Measurements from ENCODE around the gene PEX26.
A peak's percentile ranks its signal among the peaks of the same experiment; 100 is the strongest.
"Not testable (repeated sequence)": the region's sequence is repeated elsewhere in the genome, so short reads cannot be mapped to it uniquely, and the experiment has no call there.

Gene PEX26

GRCh38 chr22:18056807-18057474, 20.8 kb upstream of the PEX26 start:
- DNase-seq (peak; percentile 14), ATAC-seq (no peak)

DNA sequence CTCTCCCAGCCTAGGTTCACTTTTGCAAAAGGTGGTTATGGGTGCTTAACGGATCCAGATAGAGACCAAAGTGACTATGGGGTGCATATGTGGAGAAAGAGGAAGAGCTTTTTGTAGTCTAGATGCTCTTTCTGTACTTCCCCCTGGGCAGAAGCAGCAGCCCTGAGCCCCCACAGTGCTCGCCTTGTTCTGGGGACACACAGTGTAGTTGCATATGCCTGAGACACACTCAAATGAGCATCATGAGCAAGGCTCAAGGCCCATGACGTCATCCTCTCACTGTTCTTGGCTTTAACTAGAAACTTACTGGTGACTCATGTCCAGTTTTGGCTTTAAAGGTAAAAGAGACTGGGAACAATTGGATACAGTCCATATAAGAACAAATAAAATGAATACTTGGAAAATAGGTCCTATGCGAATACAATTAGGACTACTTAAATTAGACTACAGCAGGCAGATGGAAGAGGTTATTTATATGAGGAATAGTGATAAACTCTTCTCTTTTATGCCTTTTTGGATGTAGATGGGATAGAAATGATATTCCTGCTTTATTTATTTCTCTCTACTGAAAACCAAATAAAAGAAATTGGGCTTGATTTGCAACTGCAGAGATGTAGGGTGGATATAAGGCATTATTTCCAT, 20.1 kb upstream of the PEX26 start:
- ATAC-seq (no peak), DNase-seq (peak; percentile 17)

DNA sequence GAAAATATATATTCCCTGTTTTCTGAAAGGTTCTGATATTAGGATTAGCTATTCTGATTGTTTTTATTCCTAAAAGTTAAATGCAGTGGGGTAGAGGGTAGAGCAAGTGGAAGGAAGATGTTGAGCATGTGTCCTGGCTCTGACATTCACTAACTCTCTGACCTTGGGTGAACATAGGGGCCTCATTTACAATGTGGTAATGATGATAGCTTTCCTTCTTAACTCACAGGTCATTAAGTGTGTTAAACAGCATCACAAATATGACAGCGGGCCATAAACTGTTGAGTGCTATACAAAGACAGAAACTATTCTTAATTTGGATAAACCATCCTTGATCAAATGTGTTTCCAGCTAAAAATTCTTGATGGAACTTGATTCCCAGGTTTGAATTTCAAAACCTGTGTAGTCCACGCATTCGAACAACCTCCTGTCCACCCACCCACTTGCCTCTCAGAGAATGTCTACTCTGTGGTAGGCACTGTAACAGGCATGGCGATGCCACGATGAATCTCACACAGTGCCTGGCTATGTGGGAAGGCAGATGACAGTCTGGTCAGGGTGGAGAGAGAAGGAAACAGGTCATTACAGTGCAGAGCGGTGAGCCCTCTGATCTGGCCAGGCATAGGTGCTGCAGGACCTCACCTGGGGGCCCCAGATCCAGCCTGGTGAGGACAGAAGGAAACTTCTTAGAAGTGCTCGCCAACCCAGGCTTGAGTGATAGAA, 19.3 kb upstream of the PEX26 start:
- ATAC-seq (no peak), DNase-seq (no peak)

DNA sequence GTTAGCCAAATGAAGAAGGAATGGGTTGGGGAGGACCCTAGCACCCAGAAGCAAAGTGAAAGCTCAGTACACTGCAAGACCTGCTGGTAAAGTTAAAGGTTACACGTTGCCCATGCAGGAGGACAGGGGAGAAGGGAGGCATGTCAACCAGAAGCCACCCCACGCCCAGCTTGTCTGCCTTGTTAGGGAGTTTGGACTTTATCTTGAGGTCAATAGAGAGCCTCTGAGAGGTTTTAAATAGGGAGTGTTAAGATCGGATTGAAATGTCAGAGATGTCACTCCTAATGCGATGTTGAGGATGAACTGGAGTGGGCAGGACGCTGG, 18.7 kb upstream of the PEX26 start:
- ATAC-seq = no peak

GRCh38 chr22:18059473-18059872, 18.3 kb upstream of the PEX26 start:
- ATAC-seq (no peak), DNase-seq (no peak)

More for the DNA sequence above, 18.7 kb upstream of the PEX26 start:
- no peak for DNase-seq

GRCh38 chr22:18059991-18060390, 17.8 kb upstream of the PEX26 start:
- no peak for ATAC-seq
- no peak for DNase-seq

- ATAC-seq (no peak), DNase-seq (no peak)
These were observed 16.9 kb upstream of the PEX26 start for GRCh38 chr22:18060646-18061620.

GRCh38 chr22:18062421-18062820, 15.4 kb upstream of the PEX26 start:
- ATAC-seq (no peak), DNase-seq (no peak)

DNA sequence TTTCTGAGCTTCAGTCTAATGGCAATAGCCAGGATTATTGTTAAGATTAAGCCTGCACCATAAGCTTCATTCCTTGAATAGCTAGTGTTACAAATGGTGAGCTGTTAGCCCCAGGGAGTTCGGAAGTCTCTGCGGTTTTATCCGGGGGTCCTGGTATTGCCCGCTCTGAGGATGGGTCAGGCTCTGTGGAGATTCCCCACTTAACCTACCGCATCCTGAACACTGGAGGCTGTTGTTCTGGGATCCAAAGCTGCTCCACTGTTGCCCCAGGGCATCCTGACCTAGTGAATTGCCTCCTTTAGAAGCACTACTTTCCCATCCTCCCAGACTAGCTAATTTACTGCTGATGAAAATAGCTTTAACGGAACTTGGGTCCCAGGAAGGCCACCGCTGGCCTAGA, 14.5 kb upstream of the PEX26 start:
- DNase-seq = no peak
- no peak for ATAC-seq

GRCh38 chr22:18063715-18064114, 14.1 kb upstream of the PEX26 start:
- not testable (repeated sequence) for DNase-seq, ATAC-seq

DNA sequence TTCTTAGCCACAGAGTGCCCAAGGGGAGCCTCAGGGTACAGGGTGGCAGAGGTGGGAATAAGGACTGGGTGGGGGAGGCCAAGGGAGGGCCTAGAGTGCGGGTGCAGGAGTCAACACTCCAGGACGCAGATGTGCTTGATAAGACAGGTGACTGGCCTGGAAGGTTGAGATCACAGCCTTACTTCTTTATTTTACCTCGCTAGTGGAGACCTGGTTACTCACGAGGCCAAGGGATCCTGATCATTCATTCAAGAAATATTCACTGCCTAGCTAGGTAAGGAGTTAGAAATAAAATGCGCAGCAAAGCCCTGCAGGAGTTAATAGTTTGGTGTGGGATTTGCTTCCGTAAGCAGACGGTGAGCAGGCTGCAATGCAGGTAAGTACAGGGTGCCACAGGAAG, 13.2 kb upstream of the PEX26 start:
- ATAC-seq (no peak), DNase-seq (no peak)

- ATAC-seq (no peak), DNase-seq (no peak)
These were observed 12.5 kb upstream of the PEX26 start for GRCh38 chr22:18065256-18065655.

DNA sequence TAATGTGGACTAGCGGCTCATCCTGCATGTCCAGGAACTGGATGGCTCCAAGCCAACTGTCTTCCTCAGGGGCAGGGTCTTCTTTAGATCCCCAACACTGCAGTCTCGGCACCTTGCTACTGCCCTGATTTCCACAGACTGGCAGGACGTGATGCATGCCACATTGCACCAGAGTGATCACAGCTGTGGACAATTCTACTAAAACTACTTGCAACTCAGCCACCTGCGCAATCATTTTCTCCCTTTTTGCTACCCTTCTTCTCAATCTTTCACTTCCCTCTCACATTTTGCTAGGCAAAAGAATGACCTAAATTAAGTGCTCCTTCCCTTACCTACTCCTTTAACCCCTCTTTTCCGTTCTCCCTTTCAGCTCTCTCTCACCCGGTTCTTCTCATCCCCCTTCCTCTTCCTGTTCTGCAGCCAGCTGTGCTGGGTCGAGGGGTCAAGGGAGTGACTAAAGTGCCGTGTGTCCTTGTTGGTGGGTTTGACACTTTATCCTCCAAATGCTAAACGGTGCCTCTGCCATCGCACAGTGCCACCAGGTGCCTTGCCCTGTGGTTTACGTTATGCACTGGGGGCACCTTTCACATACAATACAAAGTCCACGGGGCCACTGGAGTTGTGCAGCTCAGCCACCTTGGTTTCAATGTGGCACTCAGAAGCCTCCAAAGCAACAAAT, 11.5 kb upstream of the PEX26 start:
- DNase-seq (no peak), ATAC-seq (no peak)

DNA sequence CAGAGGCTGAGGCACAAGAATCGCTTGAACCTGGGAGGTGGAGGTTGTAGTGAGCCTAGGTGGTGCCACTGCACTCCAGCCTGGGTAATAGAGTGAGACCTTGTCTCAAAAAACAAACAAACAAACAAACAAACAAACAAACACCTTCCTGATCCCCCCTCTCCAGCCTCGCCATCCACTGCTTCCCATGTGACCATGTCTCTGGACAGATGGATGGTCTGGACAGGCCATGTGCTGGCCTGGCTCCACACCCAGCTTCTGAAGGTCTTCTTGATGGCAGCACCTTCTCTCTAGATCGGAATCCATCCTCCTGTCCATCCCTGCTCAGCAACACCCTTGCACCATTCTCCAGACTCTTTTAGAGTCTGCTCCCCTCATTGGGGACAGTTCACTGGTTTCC, 10.7 kb upstream of the PEX26 start:
- ATAC-seq (no peak), DNase-seq (no peak)

GRCh38 chr22:18067548-18068341, 10.0 kb upstream of the PEX26 start:
- ATAC-seq = no peak
- DNase-seq = no peak

- DNase-seq (no peak), ATAC-seq (no peak)
These were observed 9.3 kb upstream of the PEX26 start for GRCh38 chr22:18068381-18068988.

- no peak for DNase-seq
- ATAC-seq = no peak
These were observed 8.7 kb upstream of the PEX26 start for GRCh38 chr22:18069041-18069440.

GRCh38 chr22:18070041-18070440, 7.7 kb upstream of the PEX26 start:
- ATAC-seq = no peak
- no peak for DNase-seq

GRCh38 chr22:18070556-18071306, 7.1 kb upstream of the PEX26 start:
- ATAC-seq (no peak), DNase-seq (peak; percentile 36)

Data from stimulated activated naive CD8-positive, alpha-beta T cell treated with anti-CD3 and anti-CD28 coated beads, Interleukin-15, Interleukin-2, amounts not matched to agents 100 U/mL and 50 U/mL, for 24 hours (primary cell).